Pancreas (tissue), 10 donors: ENCODE data around the gene MBD5. TPM values are rescaled to one million over a fixed set of nuclear protein-coding genes. Genes with fewer than 3 reads are reported as not detected.

ENCODE experiments used
- ATAC-seq, 4 donors: fragments of 200-7000 bp; cut with Tn5 transposase; one replicate each; pipeline versions ENCODE4 v1.8.0 to v1.9.1; 2020; ENCODE audit warnings: mild to moderate bottlenecking in 4 of 4, moderate library complexity in 4 of 4
- DNase-seq, 6 donors: peaks; one replicate each; pipeline ENCODE4 v3.0.0-alpha.2; 2020
- FAIRE-seq: peaks from 2 replicates; lab custom pipeline; 2012; peaks lifted over from hg19 to GRCh38; lab: Jason Lieb, UNC
- H3K27ac ChIP-seq, 4 donors: fragments of 200-600 bp; sonication (generic); 1 replicate in 3 of 4; 2 replicates in 1 of 4; pipeline versions ENCODE4 v1.5.0 to v1.8.0; 2020
- H3K27me3 ChIP-seq, 4 donors: fragments of 200-600 bp; one replicate each; pipeline ENCODE4 v1.8.0; 2021
- H3K36me3 ChIP-seq, 3 donors: fragments of 200-600 bp; sonication (generic) in 1 of 3; one replicate each; pipeline versions ENCODE4 v1.5.0 to v1.8.0; 2020 to 2021
- H3K4me1 ChIP-seq, 3 donors: fragments of 200-600 bp; one replicate each; pipeline ENCODE4 v1.8.0; 2021
- H3K4me3 ChIP-seq, 4 donors: fragments of 200-600 bp; sonication (generic) in 2 of 4; one replicate each; pipeline versions ENCODE4 v1.5.0 to v1.8.0; 2020 to 2021
- H3K9me3 ChIP-seq, 4 donors: fragments of 200-600 bp; one replicate each; pipeline ENCODE4 v1.8.0; 2021
- WGBS, 2 donors: extraction: QIAGEN DNeasy Blood & Tissue Kit; methylation state at CpG; one replicate each; pipeline ENCODE4 v1.1.7; 2013; 5-methylcytosine and 5-hydroxymethylcytosine counted together
- intact Hi-C, 3 donors: fragments of 100-400 bp; cut with DNase I; formaldehyde crosslinking; loops; one replicate each; pipeline versions ENCODE4 v1.11.1 to v1.14.2; 2022
- polyA plus RNA-seq, 2 donors: library from polyadenylated mRNA; stranded (reverse); fragments of 200-250 nt; gene quantifications; one replicate each; pipeline ENCODE4 v1.2.3, GENCODE V29; 2013
- total RNA-seq, 6 donors: library from RNA; stranded (reverse); fragmentation: NEBNext Ultra II Directional in 4 of 6; extraction: Animal tissue kit (Norgen Biotek cat#: 25700) in 4 of 6; gene quantifications; one replicate each; pipeline versions ENCODE4 v1.2.1 to v1.2.4, GENCODE V29; 2021 to 2023
- TF ChIP-seq, protein P1 (sequence below), 4 donors: fragments of 200-600 bp; sonication (generic) in 3 of 4; IDR thresholded peaks; one replicate each; pipeline versions ENCODE4 v1.5.0 to v1.8.0; 2021; ENCODE audit warnings: antibody characterized with exemption in 4 of 4
- donor health status: healthy with polysubstance abuse.
- donor health status: DM: no; HTN: no; CAD: no; lungs with moderate emphysema.
- donor health status: DM: no; HTN: no; CAD: no.
- donor health status: control.
- donor health status: control.
- donor health status: Bipolar disorder and iron deficiency.
- donor health status: DM: yes; HTN: yes; CAD: no.
- donor health status: DM: no; HTN: no; CAD: no.
- donor health status: DM: no; HTN: no; CAD: no.
- donor health status: DM: yes; HTN: yes; CAD: no.

The MBD5 gene
- total and polyA plus RNA-seq, 8 donors, result 4.5 to 27.4 (median 12.8) TPM

DNA sequence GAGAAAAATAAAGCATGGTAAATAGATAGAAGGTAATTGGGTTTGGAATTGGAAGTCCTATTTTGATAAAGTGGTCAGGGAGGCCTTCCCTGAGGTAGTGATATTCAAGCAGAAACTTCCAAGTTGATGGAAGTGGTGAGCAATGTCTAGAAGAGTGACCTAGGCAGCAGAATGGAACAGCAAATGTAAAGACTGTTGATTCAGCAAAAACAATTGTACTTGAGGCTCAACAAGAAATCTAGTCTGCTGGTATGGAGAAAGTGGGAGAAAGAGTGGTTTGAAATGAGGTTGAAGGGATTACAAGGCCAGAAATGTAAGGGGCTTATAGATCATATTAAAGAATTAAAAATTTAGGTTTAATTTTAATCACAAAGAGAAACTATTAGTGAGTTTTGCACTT lies 181.3 kb downstream of the MBD5 start:
- no peak for FAIRE-seq

GRCh38 chr2:148207111-148207510 lies 186.2 kb downstream of the MBD5 start:
- Histone ChIP-seq H3K4me3 (no peak overlapping the region), H3K9me3 (no peaks in the 10 kb centered on the region), H3K27me3 (no peaks in the 10 kb centered on the region), H3K27ac (no peak overlapping the region), H3K4me1 (no peaks in the 10 kb centered on the region), H3K36me3 (no peaks in the 10 kb centered on the region)
- TF ChIP-seq, protein P1, sequence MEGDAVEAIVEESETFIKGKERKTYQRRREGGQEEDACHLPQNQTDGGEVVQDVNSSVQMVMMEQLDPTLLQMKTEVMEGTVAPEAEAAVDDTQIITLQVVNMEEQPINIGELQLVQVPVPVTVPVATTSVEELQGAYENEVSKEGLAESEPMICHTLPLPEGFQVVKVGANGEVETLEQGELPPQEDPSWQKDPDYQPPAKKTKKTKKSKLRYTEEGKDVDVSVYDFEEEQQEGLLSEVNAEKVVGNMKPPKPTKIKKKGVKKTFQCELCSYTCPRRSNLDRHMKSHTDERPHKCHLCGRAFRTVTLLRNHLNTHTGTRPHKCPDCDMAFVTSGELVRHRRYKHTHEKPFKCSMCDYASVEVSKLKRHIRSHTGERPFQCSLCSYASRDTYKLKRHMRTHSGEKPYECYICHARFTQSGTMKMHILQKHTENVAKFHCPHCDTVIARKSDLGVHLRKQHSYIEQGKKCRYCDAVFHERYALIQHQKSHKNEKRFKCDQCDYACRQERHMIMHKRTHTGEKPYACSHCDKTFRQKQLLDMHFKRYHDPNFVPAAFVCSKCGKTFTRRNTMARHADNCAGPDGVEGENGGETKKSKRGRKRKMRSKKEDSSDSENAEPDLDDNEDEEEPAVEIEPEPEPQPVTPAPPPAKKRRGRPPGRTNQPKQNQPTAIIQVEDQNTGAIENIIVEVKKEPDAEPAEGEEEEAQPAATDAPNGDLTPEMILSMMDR (IDR thresholded peaks at IDR 0.05), result no peak
- 86 to 91% methylated on average over 2 of the region's 2 CpGs for WGBS, 2 donors
- no peak for FAIRE-seq
- intact Hi-C loops, result no loop called here
- ATAC-seq, result no peak
- DNase-seq, result no peak

More for the DNA sequence above, 181.3 kb downstream of the MBD5 start:
- DNase-seq (no peak), ATAC-seq (no peak)
- Histone ChIP-seq H3K27me3 (no peaks in the 10 kb centered on the region), H3K4me3 (no peak overlapping the region), H3K4me1 (no peaks in the 10 kb centered on the region), H3K27ac (no peak overlapping the region), H3K36me3 (no peaks in the 10 kb centered on the region), H3K9me3 (no peaks in the 10 kb centered on the region)
- intact Hi-C loops, result no loop called here
- TF ChIP-seq, protein P1 (IDR thresholded peaks at IDR 0.05), result no peak

DNA sequence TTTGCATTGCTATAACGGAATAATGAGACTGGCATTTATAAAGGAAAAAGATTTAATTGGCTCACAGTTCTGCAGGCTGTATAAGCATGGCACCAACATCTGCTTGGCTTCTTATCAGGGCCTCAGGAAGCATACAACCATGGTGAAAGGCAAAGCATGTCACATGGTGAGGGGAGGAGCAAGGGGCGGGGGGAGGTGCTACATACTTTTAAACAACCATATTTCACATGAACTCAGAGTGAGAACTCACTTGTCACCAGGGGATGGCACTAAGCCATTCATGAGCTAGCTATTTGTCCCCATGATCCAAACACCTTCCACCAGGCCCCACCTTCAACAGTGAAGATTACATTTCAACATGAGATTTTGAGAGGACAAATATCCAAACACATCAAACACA lies 188.7 kb downstream of the MBD5 start:
- no peaks in the 10 kb centered on the region for H3K4me1 ChIP-seq
- no peak for FAIRE-seq
- TF ChIP-seq, protein P1 (IDR thresholded peaks at IDR 0.05), result no peak
- no peak overlapping the region for H3K27ac ChIP-seq
- no peaks in the 10 kb centered on the region for H3K27me3 ChIP-seq
- no peaks in the 10 kb centered on the region for H3K36me3 ChIP-seq
- no peak for DNase-seq
- H3K9me3 ChIP-seq, result no peaks in the 10 kb centered on the region
- no peak for ATAC-seq
- WGBS, 2 donors, result 93% methylated on average over 2 of the region's 2 CpGs
- intact Hi-C loops, result no loop called here
- no peak overlapping the region for H3K4me3 ChIP-seq

- Histone ChIP-seq H3K27ac (no peak overlapping the region), H3K4me3 (no peak overlapping the region), H3K27me3 (no peaks in the 10 kb centered on the region), H3K4me1 (no peaks in the 10 kb centered on the region), H3K36me3 (no peaks in the 10 kb centered on the region), H3K9me3 (peaks cover 0 to 3% (median 0%) of the 10 kb centered on the region in 4 donors)
- no peak for DNase-seq
- TF ChIP-seq, protein P1 (IDR thresholded peaks at IDR 0.05), result no peak
- peak; percentile 67 for FAIRE-seq
- intact Hi-C loops, result no loop called here
- WGBS, 2 donors, result 95% methylated on average over 5 of the region's 5 CpGs
- ATAC-seq, result no peak
Measured at GRCh38 chr2:148218326-148219075, 197.6 kb downstream of the MBD5 start.

DNA sequence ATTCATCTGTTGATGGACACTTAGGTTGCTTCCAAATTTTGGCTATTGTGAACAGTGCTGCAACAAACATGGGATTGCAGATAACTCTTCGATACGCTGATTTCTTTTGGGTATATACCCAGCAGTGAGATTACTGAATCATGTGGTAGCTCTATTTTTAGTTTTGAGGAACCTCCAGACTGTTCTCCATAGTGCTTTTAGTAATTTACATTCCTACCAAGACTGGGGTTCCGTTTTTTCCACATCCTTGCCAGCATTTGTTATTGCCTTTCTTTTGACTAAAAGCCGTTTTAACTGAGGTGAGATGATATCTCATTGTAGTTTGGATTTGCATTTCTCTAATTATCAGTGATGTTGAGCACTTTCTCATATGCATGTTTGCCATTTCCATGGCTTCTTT lies 200.3 kb downstream of the MBD5 start:
- H3K9me3 ChIP-seq, result peaks cover 0 to 3% (median 0%) of the 10 kb centered on the region in 4 donors
- no peak for FAIRE-seq
- intact Hi-C loops, result no loop called here
- no peaks in the 10 kb centered on the region for H3K27me3 ChIP-seq
- no peaks in the 10 kb centered on the region for H3K4me1 ChIP-seq
- 96 to 97% methylated on average over 4 of the region's 4 CpGs for WGBS, 2 donors
- ATAC-seq, result no peak
- no peaks in the 10 kb centered on the region for H3K36me3 ChIP-seq
- no peak overlapping the region for H3K4me3 ChIP-seq
- TF ChIP-seq, protein P1 (IDR thresholded peaks at IDR 0.05), result no peak
- H3K27ac ChIP-seq, result no peak overlapping the region
- no peak for DNase-seq
